GM12892 (cell line): ENCODE data around the gene SLC48A1. TPM values are rescaled to one million over a fixed set of nuclear protein-coding genes. Genes with fewer than 3 reads are reported as not detected.
A peak's percentile ranks its signal among the peaks of the same experiment; 100 is the strongest.

Source experiments
- DNase-seq: peaks from one replicate; pipeline ENCODE4 v3.0.0; 2011; ENCODE audit not compliant: insufficient read length
- FAIRE-seq: peaks from 2 replicates; lab custom pipeline; 2011; peaks lifted over from hg19 to GRCh38; lab: Jason Lieb, UNC
- POLR2A ChIP-seq: IDR thresholded peaks from 2 replicates; pipeline ENCODE4 v1.6.1; 2011; ENCODE audit warnings: low read depth, low read length, control low read depth
- POLR2AphosphoS5 ChIP-seq: IDR thresholded peaks from 2 replicates; pipeline ENCODE4 v1.6.1; 2011; ENCODE audit warnings: low read depth, low read length, control low read depth
- TAF1 ChIP-seq: IDR thresholded peaks from 2 replicates; pipeline ENCODE4 v1.6.1; 2011; ENCODE audit warnings: low read depth, mild to moderate bottlenecking, control low read depth, low read length, borderline replicate concordance
- polyA plus RNA-seq: library from polyadenylated mRNA; unstranded; fragments of >200 nt; gene quantifications from one replicate; pipeline ENCODE4 v1.2.1, GENCODE V29; 2012; ENCODE audit warnings: missing spikeins, inconsistent platforms; ENCODE audit not compliant: missing spikeins

SLC48A1 gene
- 2.1 TPM for polyA plus RNA-seq

DNA sequence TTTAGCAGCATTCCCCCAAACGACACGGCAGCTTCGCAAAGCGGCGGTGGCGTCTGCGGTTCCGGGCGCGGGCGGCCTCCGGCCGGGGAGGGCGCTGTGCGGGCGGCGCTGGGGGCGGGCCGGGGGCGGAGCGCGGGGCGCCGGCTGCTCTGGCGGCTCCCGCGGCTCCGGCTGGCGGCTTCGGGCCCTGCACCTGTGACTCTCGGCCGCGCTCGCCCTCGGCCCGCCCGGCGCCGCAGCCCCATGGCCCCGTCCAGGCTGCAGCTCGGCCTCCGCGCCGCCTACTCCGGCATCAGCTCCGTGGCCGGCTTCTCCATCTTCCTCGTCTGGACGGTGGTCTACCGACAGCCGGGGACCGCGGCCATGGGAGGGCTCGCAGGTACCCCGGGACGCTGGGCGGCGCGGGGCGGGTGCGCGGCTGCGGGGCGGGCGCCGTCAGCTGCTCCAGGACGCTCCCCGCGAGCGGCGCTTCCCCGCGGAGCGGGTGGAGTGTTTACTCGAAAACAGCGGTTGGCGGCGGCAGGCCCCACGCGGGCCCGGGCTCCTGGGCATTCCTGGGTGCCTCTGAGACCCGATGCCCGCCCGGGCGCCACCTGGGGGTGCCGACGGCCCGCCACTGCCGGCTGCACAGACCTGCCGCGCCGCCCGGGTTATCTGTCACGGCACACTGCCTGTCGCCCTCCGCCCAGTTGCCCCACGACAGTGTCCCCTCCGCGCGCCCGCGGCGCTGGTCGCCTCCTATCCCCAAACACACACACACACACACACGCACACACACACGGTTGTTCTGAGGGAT lies at the start of gene SLC48A1:
Gene SLC48A1 (plus strand): TSS at position 177 of the 796 bp plus-strand sequence. CDS start 67 bp downstream, at position 244.
- peak; percentile 94 for DNase-seq
- TF ChIP-seq POLR2AphosphoS5 (no peak), POLR2A (no peak), TAF1 (no peak)
- FAIRE-seq = peak; percentile 44

DNA sequence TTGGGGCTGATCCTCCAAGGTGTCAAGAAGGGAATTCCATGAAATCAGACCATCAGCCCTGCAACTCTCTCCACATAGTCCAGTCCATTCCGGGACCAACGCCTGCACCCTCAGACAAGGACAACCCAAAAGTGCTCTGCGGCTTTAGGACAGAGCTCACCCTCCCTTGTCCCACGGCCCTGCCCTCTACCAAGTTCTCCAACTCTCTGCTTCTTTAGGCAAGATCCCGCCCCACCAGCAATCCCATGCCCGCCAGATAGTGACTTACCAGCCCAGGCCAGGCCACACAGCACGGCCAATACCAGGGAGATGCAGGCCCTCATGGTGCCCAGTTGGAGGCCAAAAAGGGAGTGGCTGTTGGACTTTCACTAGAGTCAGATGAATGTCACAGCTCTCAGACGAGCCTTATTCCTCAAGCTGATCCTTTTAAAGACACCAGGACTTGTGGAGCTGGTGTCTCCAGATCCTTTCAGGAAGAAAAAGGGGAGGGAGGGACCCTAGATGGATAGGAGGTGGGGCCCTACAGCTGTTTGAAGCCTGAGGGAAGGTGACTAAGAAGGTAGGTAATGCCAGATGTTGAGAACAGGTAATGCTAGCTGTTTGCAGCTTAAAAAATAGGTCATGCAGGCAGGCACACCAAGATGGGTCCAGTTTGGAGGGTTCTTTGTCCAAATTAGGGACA lies 47.8 kb upstream of the SLC48A1 start, which contains the start of gene ENDOU:
Gene ENDOU (minus strand): TSS at position 400 of the 682 bp plus-strand sequence. CDS start 77 bp downstream, at position 323.
- TF ChIP-seq TAF1 = no peak
- TF ChIP-seq POLR2A = no peak
- no peak for TF ChIP-seq POLR2AphosphoS5
- no peak for FAIRE-seq
- DNase-seq = no peak

DNA sequence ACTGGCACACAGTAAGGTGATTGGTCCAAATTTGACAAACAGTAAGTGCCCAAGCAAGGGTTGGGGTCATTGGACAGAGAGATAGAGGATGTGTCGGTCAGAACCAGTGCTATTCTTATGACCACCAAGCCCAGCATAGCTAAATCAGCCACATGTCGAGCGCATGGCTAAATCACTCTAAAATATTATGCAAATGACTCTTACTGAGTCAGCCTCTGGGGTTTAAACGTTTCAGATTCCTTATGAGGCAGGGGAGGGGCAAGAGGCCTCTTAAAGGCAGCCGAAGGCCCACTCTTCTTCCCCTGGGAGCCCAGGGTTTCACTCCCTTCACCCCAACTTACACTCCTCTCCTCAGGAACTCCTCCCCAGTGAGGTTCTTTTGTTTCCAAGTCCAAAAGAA lies 47.1 kb upstream of the SLC48A1 start:
- TF ChIP-seq POLR2AphosphoS5 (no peak), TAF1 (no peak), POLR2A (no peak)
- FAIRE-seq (peak; percentile 76), DNase-seq (no peak)

DNA sequence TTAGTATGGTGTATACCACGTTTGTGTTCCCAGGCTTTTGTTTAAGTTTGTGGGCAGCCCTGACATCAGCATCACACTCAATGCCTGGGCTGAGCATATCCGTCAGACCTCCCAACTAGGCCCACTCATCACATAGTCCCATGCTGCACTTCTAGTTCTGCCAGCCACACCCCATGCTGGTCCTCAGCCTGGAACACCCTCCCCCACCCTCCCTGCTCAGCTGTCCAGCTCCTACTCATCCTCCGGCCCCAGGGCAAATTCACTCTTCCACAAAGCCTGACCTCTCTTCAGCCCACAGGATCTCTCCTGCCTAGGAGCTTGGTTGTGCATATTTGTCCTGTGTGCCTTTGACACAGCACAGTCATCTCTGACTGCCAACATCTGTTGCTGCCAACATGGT lies 43.8 kb upstream of the SLC48A1 start:
- no peak for TF ChIP-seq POLR2A
- no peak for TF ChIP-seq TAF1
- TF ChIP-seq POLR2AphosphoS5 = no peak
- FAIRE-seq (no peak), DNase-seq (no peak)

DNA sequence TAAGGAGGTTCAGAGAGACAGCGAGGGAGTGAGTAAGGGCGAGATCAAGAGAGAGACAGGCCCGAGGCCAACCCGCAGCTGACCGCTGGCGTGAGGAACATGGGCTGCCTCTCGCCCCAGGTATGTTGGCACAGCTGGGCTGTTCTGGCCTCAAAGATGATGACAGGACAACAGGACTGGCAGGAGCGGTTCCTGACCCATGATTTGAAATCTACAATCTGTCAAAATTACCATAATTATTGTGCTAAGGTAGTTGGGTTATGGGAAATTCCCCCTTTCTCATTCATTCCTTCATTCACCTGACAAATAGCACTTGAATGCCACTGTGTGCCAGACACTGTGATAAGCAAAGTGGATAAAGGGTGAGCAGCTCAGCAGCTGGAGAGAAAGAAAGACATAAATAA lies 42.7 kb upstream of the SLC48A1 start:
- FAIRE-seq (no peak), DNase-seq (no peak)
- TF ChIP-seq POLR2A (no peak), TAF1 (no peak), POLR2AphosphoS5 (no peak)

DNA sequence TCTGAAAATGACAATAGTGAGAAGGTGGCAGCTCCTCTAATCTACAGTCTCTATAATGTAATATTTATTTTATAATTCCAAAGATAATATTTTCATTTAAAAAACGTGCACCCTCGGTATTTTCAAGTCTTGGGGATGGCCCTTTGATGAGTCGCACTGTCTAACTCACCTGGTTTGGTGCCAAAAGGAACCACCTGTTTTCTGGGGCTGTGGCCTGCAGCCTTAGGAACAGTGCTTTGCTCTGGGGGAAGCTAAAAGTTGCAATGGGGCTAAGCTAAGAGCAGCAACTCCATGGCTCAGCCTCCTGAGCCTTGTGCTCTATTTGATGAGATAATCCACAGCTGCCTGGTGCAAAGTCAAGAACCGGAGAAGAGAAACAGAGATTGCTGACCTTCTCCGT lies 41.3 kb upstream of the SLC48A1 start:
- DNase-seq (no peak), FAIRE-seq (no peak)
- TF ChIP-seq POLR2AphosphoS5 (no peak), TAF1 (no peak), POLR2A (no peak)

DNA sequence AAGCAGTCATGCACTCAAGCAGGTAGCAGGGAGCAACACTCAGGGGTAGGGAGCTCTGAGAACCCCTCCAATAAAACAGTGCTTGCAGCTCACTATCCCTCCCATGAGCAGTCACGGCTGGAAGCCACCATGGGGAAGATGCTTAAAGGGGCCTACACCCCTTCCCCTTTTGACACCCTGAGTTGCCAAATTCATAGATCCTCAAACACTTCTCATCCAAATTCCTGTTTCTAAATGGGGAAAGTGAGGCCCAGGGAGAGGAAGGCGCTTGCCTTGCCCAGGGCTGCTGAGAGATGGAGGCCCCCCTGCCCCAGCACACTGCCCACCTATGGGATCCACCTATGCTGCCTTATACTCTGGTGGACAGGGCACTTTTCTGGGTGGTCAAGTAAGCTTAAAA lies 40.5 kb upstream of the SLC48A1 start:
- TF ChIP-seq POLR2A = no peak
- no peak for TF ChIP-seq TAF1
- no peak for TF ChIP-seq POLR2AphosphoS5
- DNase-seq = no peak
- no peak for FAIRE-seq

DNA sequence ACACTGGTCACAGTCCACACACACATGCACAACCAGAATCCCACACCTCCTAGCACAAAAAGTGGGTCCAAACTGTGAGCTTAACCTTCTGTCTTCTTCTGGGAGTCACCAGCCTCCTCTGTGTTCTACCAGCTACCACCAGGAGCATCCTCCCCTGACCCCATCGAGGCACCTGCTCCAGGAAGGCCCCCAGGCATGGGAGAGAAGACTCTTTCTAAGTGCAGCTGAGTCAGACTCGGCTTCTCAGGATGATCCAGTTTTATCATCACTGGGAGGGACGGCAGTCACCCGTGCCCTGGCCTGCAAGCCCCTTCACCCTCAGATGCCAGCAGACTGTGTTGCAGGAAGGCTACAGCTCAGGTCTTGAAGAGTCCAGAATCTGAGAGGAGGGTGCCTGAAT lies 39.9 kb upstream of the SLC48A1 start:
- FAIRE-seq (no peak), DNase-seq (no peak)
- no peak for TF ChIP-seq POLR2AphosphoS5
- no peak for TF ChIP-seq TAF1
- no peak for TF ChIP-seq POLR2A

DNA sequence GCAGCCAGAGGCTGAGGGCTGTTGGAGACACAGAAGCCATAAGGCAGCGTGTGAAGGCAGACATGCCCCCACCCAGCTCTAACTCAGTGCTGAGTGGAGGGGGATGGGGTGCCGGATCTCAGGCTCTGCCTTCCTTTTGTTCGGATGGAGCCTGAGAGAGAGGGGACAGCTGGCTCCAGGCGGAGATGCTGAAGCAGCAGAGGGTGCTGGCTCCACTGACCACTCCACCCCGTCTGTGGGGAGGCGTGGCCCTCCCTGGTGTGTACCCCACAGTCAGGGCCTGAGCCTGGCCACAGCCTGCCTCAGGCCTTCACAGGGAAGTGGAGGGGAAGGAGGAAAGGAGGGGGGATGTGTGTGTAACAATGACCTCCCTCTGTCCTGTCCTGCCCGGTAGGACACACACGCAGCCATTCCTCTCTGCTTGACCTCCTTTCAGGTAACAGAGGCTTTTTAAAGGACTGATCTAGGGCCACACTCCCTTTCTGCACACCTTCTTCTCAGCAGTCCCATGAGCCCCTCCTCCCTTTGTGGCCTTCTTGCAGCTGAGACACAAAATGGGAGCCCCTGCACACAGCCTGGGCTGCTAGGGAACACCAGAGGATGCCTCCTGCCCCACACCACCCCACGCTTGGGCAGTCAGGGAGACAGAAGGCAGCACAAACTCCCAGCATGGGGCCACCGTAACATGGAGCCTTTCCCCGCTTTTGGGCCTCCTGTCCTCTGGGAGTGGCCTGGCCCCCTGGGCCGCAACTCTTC lies 38.1 kb upstream of the SLC48A1 start:
- FAIRE-seq (no peak), DNase-seq (no peak)
- TF ChIP-seq POLR2AphosphoS5 (no peak), POLR2A (no peak), TAF1 (no peak)

DNA sequence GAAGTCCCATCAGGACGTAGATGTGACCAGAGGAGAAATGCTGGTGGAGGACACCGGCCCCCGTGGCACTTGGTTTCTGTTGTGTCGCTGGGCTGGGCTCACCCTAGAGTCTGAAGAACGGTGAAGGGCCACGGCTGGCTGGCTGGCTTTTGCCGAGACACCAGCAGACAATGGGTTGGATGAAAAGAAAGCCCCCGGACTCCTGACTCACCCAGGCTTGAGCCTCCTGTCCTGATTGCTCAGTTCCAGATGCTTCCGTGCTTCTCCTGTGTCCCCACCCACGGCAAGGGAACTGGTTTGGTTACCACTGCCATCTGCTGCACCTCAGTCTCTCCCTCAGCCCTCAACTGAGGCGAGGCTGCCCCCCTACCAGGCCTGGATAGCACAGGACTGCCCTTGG lies 37.4 kb upstream of the SLC48A1 start:
- DNase-seq = no peak
- no peak for TF ChIP-seq POLR2AphosphoS5
- no peak for TF ChIP-seq POLR2A
- TF ChIP-seq TAF1 = no peak
- FAIRE-seq = no peak

DNA sequence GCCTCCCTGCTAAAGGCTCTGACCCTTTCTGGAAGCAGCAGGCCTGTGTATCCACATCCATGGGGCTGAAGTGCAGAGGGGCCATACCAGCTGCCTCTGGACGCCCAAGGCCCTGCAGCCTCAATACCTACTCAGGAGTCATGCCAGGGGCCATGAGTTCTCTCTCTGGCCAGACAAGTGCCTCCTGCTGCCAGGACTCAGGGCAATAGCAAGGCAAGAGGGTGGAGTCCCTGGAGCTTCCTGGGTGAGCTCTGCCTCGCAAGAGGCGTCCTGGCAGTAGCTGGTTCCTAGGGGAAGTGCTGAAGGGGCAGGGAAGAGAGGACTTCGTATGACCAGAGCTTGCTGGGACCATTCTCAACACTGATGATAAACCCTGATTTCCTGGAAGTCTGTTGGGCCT lies 36.8 kb upstream of the SLC48A1 start:
- TF ChIP-seq POLR2AphosphoS5 (no peak), TAF1 (no peak), POLR2A (no peak)
- no peak for FAIRE-seq
- DNase-seq = no peak
